Central memory CD4-positive, alpha-beta T cell (primary cell): ENCODE results near the gene KRTAP4-8.
"Not testable (repeated sequence)": the region's sequence is repeated elsewhere in the genome, so short reads cannot be mapped to it uniquely, and the experiment has no call there.

Experiments
- DNase-seq: peaks from one replicate; pipeline ENCODE4 v3.0.0; 2022

Gene KRTAP4-8

GRCh38 chr17:41064301-41064700 lies 33.6 kb downstream of the KRTAP4-8 start:
- no peak for DNase-seq

GRCh38 chr17:41063449-41063848 lies 34.5 kb downstream of the KRTAP4-8 start:
- DNase-seq, result no peak

- no peak for DNase-seq
These were observed 36.0 kb downstream of the KRTAP4-8 start for GRCh38 chr17:41061964-41062363.

GRCh38 chr17:41060052-41060604 lies 37.8 kb downstream of the KRTAP4-8 start, which contains the start of gene KRTAP2-3:
Gene KRTAP2-3 (minus strand): TSS chr17:41060114. CDS start chr17:41060050, 64 bp downstream.
- DNase-seq, result no peak

GRCh38 chr17:41059276-41060051 lies 38.5 kb downstream of the KRTAP4-8 start:
- DNase-seq, result not testable (repeated sequence)

GRCh38 chr17:41058741-41059140 lies 39.2 kb downstream of the KRTAP4-8 start:
- no peak for DNase-seq

GRCh38 chr17:41057547-41057946 lies 40.4 kb downstream of the KRTAP4-8 start:
- no peak for DNase-seq

- not testable (repeated sequence) for DNase-seq
These were observed 42.8 kb downstream of the KRTAP4-8 start, which contains the start of gene KRTAP2-2 for GRCh38 chr17:41055130-41055529. Gene KRTAP2-2 (minus strand): TSS chr17:41055230. CDS start chr17:41055211, 19 bp downstream.

- DNase-seq, result not testable (repeated sequence)
These were observed 43.4 kb downstream of the KRTAP4-8 start for GRCh38 chr17:41054556-41054955.

GRCh38 chr17:41054025-41054424 lies 43.9 kb downstream of the KRTAP4-8 start:
- DNase-seq, result no peak

GRCh38 chr17:41052566-41052965 lies 45.4 kb downstream of the KRTAP4-8 start:
- DNase-seq, result no peak

GRCh38 chr17:41049110-41049509 lies 48.8 kb downstream of the KRTAP4-8 start:
- DNase-seq, result no peak

- DNase-seq, result no peak
These were observed 49.5 kb downstream of the KRTAP4-8 start for GRCh38 chr17:41048441-41048840.
